SIG-M5 treated with dmso at 0.1 percent for 504 hours (cell line): ENCODE measurements around the gene RPUSD1.

Experiments
- DNase-seq: peaks from one replicate; lab custom pipeline; 2025; ENCODE audit not compliant: unreplicated experiment; lab: John Stamatoyannopoulos, UW

RPUSD1 gene

GRCh38 chr16:799948-800833 is 12.0 kb upstream of the RPUSD1 start, which contains the start of gene GNG13:
GNG13 (minus strand) TSS chr16:800734; CDS start chr16:799077, 1,657 bp downstream.
- DNase-seq, result no peak

GRCh38 chr16:799111-799947 is 11.1 kb upstream of the RPUSD1 start:
- DNase-seq, result no peak

DNA sequence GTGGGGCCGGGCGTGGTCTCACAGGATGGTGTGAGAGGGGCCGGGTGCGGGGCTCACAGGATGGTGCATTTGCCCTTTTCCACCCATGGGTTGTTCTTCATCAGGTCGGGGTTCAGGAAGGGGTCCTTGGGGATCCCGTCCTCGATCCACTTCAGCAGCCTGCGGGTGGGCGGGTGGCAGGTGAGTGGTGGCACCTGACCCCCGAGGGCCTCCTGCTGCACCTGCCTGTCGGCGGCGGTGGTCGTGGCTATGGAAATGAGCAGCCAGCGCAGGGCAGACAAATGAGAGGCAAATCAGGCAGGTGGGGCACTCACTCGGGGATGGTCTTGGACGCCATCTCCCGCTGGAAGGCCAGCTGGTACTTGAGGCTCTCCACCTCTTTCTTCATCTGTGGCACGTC is 10.5 kb upstream of the RPUSD1 start:
- no peak for DNase-seq

DNA sequence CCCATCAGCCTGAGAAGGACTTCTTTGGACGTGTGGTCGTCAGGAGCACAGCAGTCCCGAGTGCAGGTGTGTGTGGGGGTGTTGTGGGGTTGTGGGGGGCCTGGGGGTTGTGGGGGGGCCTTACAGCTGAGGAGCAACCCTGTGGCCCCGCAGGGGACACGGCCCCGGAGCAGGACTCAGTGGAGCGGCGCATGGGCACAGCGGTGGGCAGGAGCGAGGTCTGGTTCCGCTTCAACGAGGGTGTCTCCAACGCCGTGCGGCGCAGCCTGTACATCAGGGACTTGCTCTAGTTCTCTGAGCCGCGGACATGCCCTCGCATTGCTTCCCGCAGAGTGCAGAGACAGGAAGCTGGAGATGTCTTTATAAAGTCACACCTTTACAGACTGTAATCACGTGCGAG is 9.5 kb upstream of the RPUSD1 start:
- no peak for DNase-seq

- DNase-seq, result no peak
Measured at GRCh38 chr16:797120-797420, 8.9 kb upstream of the RPUSD1 start.

DNA sequence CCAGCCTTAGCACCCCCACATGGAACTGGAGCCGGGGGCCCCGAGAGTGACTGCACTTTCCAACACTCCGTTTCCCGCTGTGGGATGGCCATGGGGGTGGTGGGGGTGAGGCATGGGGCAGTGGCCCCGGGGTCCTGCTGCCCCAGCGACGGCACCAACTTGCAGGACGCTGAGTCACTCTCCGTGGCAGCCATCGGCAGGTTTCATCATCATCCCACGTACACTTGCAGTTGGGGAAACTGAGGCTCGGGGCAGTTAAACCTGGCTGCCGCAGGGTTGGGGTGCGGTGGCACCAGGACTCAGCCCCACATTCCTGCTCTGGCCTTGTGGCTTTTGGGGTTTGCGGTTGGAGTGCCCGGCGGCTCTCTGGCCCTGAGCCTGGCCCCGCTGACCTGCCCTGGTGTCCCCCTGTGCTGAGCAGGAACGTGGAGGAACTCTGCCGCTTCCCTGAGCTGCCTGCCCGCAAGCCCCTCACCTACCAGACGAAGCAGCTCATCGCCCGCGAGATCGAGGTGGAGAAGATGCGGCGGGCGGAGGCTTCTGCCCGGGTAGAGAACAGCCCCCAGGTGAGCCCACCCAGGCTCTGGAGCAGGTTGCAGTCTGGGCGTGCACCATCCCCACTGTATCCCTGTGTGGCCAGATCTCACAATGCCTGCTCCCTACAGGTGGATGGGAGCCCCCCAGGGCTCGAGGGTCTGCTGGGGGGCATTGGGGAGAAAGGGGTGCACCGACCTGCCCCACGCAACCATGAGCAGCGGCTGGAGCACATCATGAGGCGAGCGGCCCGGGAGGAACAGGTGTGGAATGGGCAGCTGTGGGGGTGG is 8.3 kb upstream of the RPUSD1 start:
- DNase-seq, result no peak

- peak; percentile 32 for DNase-seq
Measured at GRCh38 chr16:795580-796229, 7.5 kb upstream of the RPUSD1 start.

GRCh38 chr16:794853-795466 is 6.8 kb upstream of the RPUSD1 start:
- DNase-seq, result no peak

DNA sequence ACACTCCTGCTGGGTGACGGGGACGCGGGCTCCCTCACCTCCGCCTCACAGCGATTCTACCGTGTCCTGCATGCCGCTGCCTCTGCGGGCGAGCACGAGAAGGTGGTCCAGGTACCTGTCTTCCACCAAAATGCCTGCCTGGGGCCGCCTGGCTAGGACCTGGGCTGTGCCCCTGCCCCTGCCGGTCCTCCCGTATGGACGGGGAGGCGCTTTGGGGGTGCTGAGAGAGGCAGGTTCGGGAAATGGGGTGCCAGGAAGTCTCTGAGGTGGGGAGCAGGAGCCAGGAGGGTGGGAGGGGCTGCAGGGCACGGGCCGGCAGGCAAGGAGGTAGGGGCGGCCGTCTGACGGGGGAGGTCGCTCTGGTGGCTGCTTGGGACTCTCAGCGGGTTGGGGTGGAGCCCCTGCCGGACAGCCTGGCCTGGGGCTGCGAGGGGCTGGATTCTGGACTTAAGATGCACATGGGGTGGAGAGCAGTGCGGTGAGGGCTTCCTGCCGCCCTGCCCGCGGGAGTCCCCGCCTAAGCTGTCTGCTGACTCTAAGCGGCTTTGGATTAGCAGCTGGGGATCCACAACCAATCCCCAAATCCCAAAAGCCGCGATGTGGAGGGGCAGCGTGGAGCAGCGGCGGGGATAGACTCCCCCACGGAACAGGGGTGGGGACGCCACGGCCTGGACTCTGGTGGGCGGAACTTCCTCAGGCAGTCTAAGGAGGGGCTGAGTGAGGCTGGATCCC is 6.1 kb upstream of the RPUSD1 start:
- no peak for DNase-seq

- DNase-seq, result no peak
Measured at GRCh38 chr16:793414-793813, 5.2 kb upstream of the RPUSD1 start.

DNA sequence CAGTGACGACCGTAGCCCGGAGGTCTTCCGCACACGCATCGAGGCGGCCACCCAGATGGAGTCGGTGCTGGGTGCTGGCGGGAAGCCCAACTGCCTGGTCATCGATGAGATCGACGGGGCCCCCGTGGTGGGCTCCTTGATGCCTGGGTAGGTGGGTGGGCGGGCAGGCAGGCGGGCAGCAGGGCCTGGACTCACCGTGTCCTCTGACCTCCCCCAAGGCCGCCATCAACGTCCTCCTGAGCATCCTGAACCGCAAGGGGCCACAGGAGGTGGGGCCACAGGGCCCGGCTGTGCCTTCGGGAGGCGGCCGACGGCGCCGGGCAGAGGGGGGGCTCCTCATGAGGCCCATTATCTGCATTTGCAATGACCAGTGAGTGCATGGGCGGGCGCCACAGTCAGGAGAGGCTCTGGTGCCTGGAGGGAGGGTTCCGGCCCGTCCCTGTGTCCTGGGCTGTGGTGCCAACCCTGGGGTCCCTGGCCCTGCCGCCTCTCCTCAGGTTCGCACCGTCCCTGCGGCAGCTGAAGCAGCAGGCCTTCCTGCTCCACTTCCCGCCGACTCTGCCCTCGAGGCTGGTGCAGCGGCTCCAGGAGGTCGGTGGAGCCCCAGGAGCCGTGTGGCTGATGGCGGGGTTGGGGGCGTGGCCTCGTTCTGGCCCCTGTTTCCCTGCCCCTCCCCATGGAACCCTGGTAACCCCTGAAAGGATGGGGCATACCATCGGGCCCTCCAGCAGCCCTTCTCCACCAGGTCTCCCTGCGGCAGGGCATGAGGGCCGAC is 4.2 kb upstream of the RPUSD1 start:
- DNase-seq, result no peak

DNA sequence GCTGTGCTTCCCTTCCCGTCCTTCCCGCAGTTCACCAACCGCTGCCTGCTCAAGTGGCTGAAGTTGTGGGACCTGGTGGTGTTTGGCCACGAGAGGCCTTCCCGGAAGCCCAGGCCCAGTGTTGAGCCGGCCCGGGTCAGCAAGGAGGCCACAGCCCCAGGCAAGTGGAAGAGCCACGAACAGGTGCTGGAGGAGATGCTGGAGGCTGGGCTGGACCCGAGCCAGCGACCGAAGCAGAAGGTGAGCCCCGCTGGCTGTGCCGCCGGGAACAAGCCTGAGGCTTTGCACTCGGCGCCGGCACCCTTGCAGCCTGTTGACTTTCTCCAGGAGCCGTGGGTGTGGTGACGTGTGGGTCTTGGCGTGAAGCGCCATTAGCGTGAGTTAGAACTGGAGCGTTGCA is 3.0 kb upstream of the RPUSD1 start:
- DNase-seq, result no peak

GRCh38 chr16:790086-790485 is 1.9 kb upstream of the RPUSD1 start:
- DNase-seq, result no peak

- DNase-seq, result no peak
Measured at GRCh38 chr16:789191-789850, 1.1 kb upstream of the RPUSD1 start.

DNA sequence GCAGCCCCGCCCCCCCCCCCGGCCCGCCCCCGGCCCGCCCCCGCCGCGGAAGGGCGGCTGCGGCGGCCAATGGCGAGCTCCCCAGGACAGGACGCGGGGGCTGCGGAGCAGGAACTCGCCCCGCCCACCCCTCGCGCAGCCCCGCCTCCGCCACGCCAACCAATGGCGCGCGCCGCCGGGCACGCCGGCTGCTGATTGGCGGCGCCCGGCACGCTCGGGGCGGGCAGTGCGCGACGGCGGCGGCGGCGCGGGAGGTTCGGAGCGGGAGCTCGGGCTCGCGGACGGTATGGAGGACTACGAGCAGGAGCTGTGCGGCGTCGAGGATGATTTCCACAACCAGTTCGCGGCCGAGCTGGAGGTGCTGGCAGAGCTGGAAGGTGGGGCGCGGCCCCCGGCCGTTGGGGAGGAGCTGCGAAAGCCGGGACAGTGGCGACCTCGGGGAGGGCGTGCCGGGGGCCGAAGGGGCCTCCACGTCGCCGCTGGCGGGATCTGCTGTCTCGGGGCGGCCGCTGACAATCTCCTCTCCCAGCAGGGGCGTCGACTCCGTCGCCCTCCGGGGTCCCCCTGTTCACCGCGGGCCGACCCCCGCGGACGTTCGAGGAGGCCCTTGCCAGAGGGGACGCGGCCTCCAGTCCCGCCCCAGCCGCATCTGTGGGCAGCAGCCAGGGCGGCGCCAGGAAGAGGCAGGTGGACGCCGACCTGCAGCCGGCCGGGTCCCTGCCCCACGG is 382 bp upstream of the RPUSD1 start, which contains the start of gene CHTF18:
TSS of gene CHTF18 (plus strand) at position 222 of the 728 bp plus-strand sequence. CDS start at position 287, 65 bp downstream.
- peak; percentile 77 for DNase-seq

GRCh38 chr16:787321-787966 is 737 bp downstream of the RPUSD1 start:
- DNase-seq, result no peak
